Measurements from ENCODE around the gene ROR2. TPM values are rescaled to one million over a fixed set of nuclear protein-coding genes. Genes with fewer than 3 reads are reported as not detected.
A peak's percentile ranks its signal among the peaks of the same experiment; 100 is the strongest.

Gene ROR2
- total RNA-seq, 1 donor from 2014 or later, result 14.9 TPM

GRCh38 chr9:91886414-91887076 is 63.5 kb downstream of the ROR2 start:
- DNase-seq (ENCODE audit: low read depth, low spot score), result no peak
- peaks cover 9% of the 10 kb centered on the region for H3K36me3 Mint-ChIP-seq (ENCODE audit: low read depth)
- TF ChIP-seq CTCF (conservative IDR thresholded peaks at IDR 0.05), result no peak
- peaks cover 77% of the 10 kb centered on the region for H3K4me1 Mint-ChIP-seq
- peak overlapping the region; percentile 76 for H3K4me3 Mint-ChIP-seq
- H3K27me3 Mint-ChIP-seq (ENCODE audit: low read depth), result peaks cover 5% of the 10 kb centered on the region
- H3K9me3 Mint-ChIP-seq, result peaks cover 7% of the 10 kb centered on the region
- peak overlapping the region; percentile 96 for H3K27ac Mint-ChIP-seq (ENCODE audit: unreplicated experiment)

GRCh38 chr9:91885746-91886413 is 64.1 kb downstream of the ROR2 start:
- Mint-ChIP-seq H3K27me3 (ENCODE audit: low read depth) (peaks cover 5% of the 10 kb centered on the region), H3K4me1 (peaks cover 78% of the 10 kb centered on the region), H3K4me3 (peak overlapping the region; percentile 62), H3K9me3 (peaks cover 7% of the 10 kb centered on the region), H3K27ac (ENCODE audit: unreplicated experiment) (peak overlapping the region; percentile 96), H3K36me3 (ENCODE audit: low read depth) (peaks cover 12% of the 10 kb centered on the region)
- no peak for DNase-seq (ENCODE audit: low read depth, low spot score)
- no peak for TF ChIP-seq CTCF (conservative IDR thresholded peaks at IDR 0.05)

- Mint-ChIP-seq H3K27ac (ENCODE audit: unreplicated experiment) (peak overlapping the region; percentile 96), H3K36me3 (ENCODE audit: low read depth) (peaks cover 14% of the 10 kb centered on the region), H3K4me3 (peak overlapping the region; percentile 70), H3K27me3 (ENCODE audit: low read depth) (peaks cover 5% of the 10 kb centered on the region), H3K9me3 (peaks cover 7% of the 10 kb centered on the region), H3K4me1 (peaks cover 73% of the 10 kb centered on the region)
- no peak for TF ChIP-seq CTCF (conservative IDR thresholded peaks at IDR 0.05)
- peak; percentile 44 for DNase-seq (ENCODE audit: low read depth, low spot score)
Measured at GRCh38 chr9:91884696-91885687, 65.0 kb downstream of the ROR2 start.

GRCh38 chr9:91884153-91884552 is 65.9 kb downstream of the ROR2 start:
- TF ChIP-seq CTCF (conservative IDR thresholded peaks at IDR 0.05), result no peak
- Mint-ChIP-seq H3K9me3 (peaks cover 7% of the 10 kb centered on the region), H3K27me3 (ENCODE audit: low read depth) (peaks cover 5% of the 10 kb centered on the region), H3K4me3 (no peak overlapping the region), H3K4me1 (peaks cover 68% of the 10 kb centered on the region), H3K27ac (ENCODE audit: unreplicated experiment) (no peak overlapping the region), H3K36me3 (ENCODE audit: low read depth) (peaks cover 16% of the 10 kb centered on the region)
- DNase-seq (ENCODE audit: low read depth, low spot score), result no peak

- H3K9me3 Mint-ChIP-seq, result peaks cover 7% of the 10 kb centered on the region
- no peak for DNase-seq (ENCODE audit: low read depth, low spot score)
- peaks cover 16% of the 10 kb centered on the region for H3K36me3 Mint-ChIP-seq (ENCODE audit: low read depth)
- TF ChIP-seq CTCF (conservative IDR thresholded peaks at IDR 0.05), result no peak
- peaks cover 63% of the 10 kb centered on the region for H3K4me1 Mint-ChIP-seq
- no peak overlapping the region for H3K4me3 Mint-ChIP-seq
- peak overlapping the region; percentile 35 for H3K27ac Mint-ChIP-seq (ENCODE audit: unreplicated experiment)
- peaks cover 5% of the 10 kb centered on the region for H3K27me3 Mint-ChIP-seq (ENCODE audit: low read depth)
Measured at GRCh38 chr9:91883503-91883902, 66.5 kb downstream of the ROR2 start.

Measured in neural crest cell (in vitro differentiated cells).